Activated CD4-positive, alpha-beta T cell treated with anti-CD3 and anti-CD28 coated beads, Interleukin-2, amount 10 ng/mL, durations not matched to agents 7 days and 5 days (primary cell): ENCODE measurements around the gene SEC63. TPM values are rescaled to one million over a fixed set of nuclear protein-coding genes. Genes with fewer than 3 reads are reported as not detected.
A peak's percentile ranks its signal among the peaks of the same experiment; 100 is the strongest.

Experiments
- CTCF ChIA-PET: fragments of 350-600 bp; sonication (Branson Sonifier 250); formaldehyde crosslinking; loops from one replicate; lab custom pipeline; 2021; ENCODE audit warnings: antibody characterized with exemption; lab: Charles Lee
- POLR2A ChIA-PET: fragments of 350-600 bp; sonication (Branson Sonifier 250); formaldehyde crosslinking; loops from one replicate; lab custom pipeline; 2021; ENCODE audit warnings: antibody characterized with exemption; lab: Charles Lee
- DNase-seq: peaks from one replicate; pipeline ENCODE4 v3.0.0-alpha.2; 2020
- H3K27ac Mint-ChIP-seq: one replicate; pipeline ENCODE4 v1.8.0; 2021; ENCODE audit warnings: mild to moderate bottlenecking, moderate library complexity, mixed read lengths
- H3K27me3 Mint-ChIP-seq: one replicate; pipeline ENCODE4 v1.8.0; 2021; ENCODE audit warnings: mixed read lengths
- H3K36me3 Mint-ChIP-seq: one replicate; pipeline ENCODE4 v1.8.0; 2021; ENCODE audit warnings: low read depth, mixed read lengths
- H3K4me1 Mint-ChIP-seq: one replicate; pipeline ENCODE4 v1.8.0; 2021; ENCODE audit warnings: mixed read lengths
- H3K4me3 Mint-ChIP-seq: one replicate; pipeline ENCODE4 v1.8.0; 2021; ENCODE audit warnings: mild to moderate bottlenecking, moderate library complexity, mixed read lengths
- H3K9me3 Mint-ChIP-seq: one replicate; pipeline ENCODE4 v1.8.0; 2021; ENCODE audit warnings: mixed read lengths
- total RNA-seq, 2 experiments: library from RNA; stranded (reverse); gene quantifications; one replicate each; pipeline ENCODE4 v1.2.3, GENCODE V29; 2021

Gene SEC63
- total RNA-seq, 2 experiments from 2014 or later = 61.7 to 67.2 TPM

GRCh38 chr6:107819217-107819616 is 138.8 kb downstream of the SEC63 start:
- CTCF ChIA-PET = interaction anchor here (0.8 to 4.7 kb wide), 3 partner anchors 29 to 80 kb away, joined by 3 to 21 read pairs (median 3); no protein-coding TSS in a partner anchor
- POLR2A ChIA-PET = interaction anchor here (1.4 kb wide), 1 partner anchor 29 kb away, joined by 3 read pairs; no protein-coding TSS in a partner anchor
- H3K4me3 Mint-ChIP-seq = peak overlapping the region; percentile 79
- no peaks in the 10 kb centered on the region for H3K9me3 Mint-ChIP-seq
- peaks cover 72% of the 10 kb centered on the region for H3K4me1 Mint-ChIP-seq
- H3K27ac Mint-ChIP-seq = peak overlapping the region; percentile 96
- H3K36me3 Mint-ChIP-seq = peaks cover 42% of the 10 kb centered on the region
- DNase-seq = no peak
- no peaks in the 10 kb centered on the region for H3K27me3 Mint-ChIP-seq

DNA sequence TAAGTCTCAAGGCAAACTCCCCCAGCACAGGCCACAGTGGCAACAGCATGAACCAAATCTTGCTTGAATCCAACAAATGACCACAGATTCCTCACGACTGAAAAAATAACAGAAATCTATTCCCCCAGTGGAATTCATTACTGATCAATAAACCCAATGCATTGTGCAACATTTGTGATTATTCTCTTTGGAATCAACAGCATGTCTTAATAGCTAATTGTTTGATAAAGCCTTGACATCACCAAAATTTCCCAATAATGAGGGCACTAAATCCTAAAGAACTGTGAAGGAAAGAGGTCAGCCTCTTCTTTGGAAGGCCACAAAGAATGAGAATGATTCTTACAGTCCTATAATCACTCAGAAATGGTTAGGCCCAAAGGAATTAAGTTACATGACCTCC is 139.7 kb downstream of the SEC63 start:
- H3K4me3 Mint-ChIP-seq = no peak overlapping the region
- no peaks in the 10 kb centered on the region for H3K27me3 Mint-ChIP-seq
- H3K9me3 Mint-ChIP-seq = no peaks in the 10 kb centered on the region
- H3K36me3 Mint-ChIP-seq = peaks cover 47% of the 10 kb centered on the region
- DNase-seq = no peak
- H3K27ac Mint-ChIP-seq = peak overlapping the region; percentile 96
- peaks cover 70% of the 10 kb centered on the region for H3K4me1 Mint-ChIP-seq
- POLR2A ChIA-PET = no interaction called here
- CTCF ChIA-PET = interaction anchor here (0.7 to 4.7 kb wide), 3 partner anchors 15 to 31 kb away, joined by 3 to 21 read pairs (median 3); no protein-coding TSS in a partner anchor

DNA sequence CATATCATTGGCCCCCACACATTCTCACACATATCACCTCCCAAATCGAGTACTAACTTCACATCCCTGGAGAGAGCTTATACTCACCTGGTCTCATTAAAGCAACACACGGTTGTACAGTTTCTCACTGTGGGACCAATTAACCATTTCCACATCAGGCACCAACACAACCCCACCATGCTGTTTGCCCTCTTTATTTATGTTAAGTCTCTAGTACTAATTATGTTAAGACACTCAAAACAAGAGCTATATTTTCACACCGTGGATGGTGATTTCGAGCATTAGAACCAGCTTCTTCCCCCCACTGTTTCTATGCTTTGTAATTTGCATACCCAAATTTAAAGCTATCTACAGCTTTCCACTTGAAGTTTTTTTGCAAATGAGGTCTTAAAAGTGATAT is 140.2 kb downstream of the SEC63 start:
- Mint-ChIP-seq H3K4me1 (peaks cover 65% of the 10 kb centered on the region), H3K27ac (no peak overlapping the region), H3K9me3 (no peaks in the 10 kb centered on the region), H3K27me3 (no peaks in the 10 kb centered on the region), H3K36me3 (peaks cover 43% of the 10 kb centered on the region), H3K4me3 (peak overlapping the region; percentile 40)
- ChIA-PET CTCF (interaction anchor here (0.7 to 4.7 kb wide), 3 partner anchors 16 to 31 kb away, joined by 3 to 21 read pairs (median 3); no protein-coding TSS in a partner anchor), POLR2A (no interaction called here)
- no peak for DNase-seq

Other genes with a start within 250 kb of the SEC63 start
- gene SCML4, start 133.9 kb downstream of the SEC63 start, total RNA-seq = 10 to 100 TPM; 46.5 to 49.7 TPM
- 10 to 100 TPM; 25.7 to 28.2 TPM for gene OSTM1, start 116.5 kb upstream of the SEC63 start, total RNA-seq
- gene NR2E1, start 207.8 kb upstream of the SEC63 start, total RNA-seq = not detected